ENCODE data around the gene DOCK2.
A peak's percentile ranks its signal among the peaks of the same experiment; 100 is the strongest.
"Not testable (repeated sequence)": the region's sequence is repeated elsewhere in the genome, so short reads cannot be mapped to it uniquely, and the experiment has no call there.

DOCK2 gene

DNA sequence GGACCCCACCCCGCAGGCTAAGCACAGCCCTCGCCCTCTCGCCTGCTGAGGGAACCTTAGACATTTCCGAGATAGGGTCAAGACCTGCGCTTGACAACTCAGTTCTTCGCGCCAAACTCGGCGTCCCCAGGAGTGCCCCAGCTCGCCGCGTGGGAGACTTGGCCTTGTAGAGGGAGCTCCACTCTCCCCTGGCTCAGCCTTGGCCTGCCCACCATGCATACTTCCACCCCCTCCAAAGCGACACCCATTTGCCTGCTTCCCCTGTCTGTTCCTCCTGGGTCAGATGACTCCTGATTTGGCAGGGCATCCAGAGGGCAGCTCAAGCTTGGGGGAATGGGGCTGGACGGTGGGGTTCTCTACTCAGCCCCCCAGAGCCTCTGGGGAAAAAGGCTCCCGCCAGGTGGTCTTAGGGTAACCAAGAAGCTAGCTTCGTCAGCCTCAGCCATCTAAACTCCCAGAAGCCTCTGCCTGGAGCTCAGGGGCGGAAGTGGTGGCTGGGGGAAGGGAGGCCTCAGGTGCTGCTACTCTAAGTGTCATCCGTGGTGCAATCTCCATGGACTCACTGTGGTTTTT is 560 bp downstream of the DOCK2 start:
- DNase-seq (ENCODE audit: low read depth) = no peak

DNA sequence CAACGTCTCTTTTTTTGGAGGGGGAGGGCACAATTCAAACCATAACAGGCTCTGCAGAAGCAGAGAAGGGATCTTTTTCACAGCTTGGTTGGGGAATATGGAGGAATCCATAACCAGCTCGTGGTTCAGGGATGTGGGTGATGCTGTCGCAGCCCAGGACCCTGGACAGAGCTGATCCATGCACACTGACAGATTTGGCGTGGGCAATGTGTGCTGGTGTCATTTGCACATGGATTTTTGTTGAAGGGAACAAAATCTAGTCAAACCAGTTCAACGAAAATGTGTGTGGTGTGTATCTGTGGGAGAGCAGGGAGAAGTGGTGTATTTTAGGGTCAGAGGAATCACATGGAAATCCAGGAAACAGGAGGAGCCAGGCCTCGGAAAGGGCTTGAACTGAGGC is 4.2 kb downstream of the DOCK2 start:
- peak; percentile 24 for DNase-seq (ENCODE audit: low read depth)

DNA sequence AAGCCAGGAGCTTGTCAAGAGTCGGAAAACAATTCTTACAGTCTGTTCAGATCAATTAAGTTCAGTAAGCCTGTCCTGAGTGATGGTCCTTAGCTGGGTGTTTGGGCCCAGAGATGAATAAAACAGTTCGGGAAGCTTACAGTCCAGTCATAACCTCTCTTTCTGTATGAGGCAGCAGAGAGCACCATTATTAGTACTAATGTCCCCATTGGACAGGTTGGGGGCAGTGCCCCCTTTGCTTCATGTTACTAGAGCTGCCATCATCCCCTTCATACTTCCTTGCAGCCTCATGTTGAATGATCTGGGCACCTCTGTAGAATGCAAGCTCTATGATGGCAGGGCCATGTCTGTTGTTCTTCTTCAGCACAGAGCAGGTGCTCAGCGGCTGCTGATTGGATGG is 9.8 kb downstream of the DOCK2 start:
- DNase-seq (ENCODE audit: low read depth) = no peak

DNA sequence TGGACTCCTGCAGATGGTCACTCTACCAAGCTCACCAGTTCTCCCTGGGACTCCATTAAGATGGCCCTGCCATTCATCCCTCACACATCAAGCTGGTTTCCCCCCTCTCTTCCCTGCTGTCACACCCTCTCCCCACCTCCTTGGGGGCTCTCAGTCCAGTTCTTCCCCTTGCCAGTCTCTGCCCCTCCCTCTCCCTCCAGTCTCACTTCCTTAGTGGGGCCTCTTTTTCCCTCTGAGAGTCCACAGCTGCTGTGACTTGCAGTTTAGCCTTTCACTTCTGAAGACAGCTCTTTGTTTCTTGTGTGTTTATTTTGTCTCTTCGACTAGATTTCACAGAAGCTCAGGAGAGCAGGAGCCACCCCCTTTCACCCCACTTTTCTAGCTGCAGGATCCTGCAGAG is 10.5 kb downstream of the DOCK2 start:
- DNase-seq (ENCODE audit: low read depth) = no peak

DNA sequence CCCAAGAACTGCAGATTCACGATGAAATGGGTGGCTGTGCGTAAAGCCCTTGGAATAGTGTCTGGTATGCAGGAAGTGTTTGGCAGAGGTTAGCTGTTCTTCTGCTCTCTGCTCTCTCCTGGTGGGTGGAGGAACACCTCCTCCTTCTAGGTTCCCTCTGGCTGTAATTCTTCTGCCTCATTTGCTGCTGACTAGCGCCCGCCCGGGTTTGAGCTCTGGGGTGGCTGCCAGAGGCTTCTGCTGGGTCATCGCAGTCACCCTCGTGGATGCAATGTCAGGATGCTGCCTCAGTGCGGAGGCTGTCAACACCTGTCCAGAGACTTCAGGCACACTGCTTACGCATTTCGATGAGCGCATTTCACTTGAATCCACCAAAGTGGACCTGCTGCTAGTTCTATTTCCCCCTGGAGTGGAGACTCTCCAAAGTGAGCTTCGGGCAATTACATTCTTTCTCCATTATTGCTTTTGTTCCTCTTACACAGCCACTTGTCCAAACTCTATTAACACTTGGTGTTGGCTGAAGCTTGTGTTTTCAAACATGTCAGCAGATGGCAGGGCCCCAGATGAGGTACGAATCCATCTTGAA is 11.7 kb downstream of the DOCK2 start:
- DNase-seq (ENCODE audit: low read depth) = no peak

DNA sequence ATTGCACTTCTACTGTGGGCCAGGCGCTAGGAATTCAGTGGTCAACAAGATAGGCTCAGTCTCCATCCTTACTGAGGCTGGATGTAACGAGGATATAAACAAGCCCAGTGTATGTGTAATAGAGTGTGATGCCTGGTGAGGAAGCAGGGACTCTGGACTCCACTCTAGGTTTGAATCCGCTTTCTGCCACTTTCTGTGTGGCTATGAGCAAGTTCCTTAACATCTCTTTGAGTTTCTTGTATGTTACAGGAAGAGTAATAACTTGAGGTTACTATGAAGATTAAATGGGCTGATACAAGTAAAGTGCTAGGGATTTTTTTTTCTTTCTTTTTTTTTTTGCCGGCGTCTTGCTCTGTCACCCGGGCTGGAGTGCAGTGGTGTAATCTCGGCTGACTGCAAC is 12.4 kb downstream of the DOCK2 start:
- no peak for DNase-seq (ENCODE audit: low read depth)

DNA sequence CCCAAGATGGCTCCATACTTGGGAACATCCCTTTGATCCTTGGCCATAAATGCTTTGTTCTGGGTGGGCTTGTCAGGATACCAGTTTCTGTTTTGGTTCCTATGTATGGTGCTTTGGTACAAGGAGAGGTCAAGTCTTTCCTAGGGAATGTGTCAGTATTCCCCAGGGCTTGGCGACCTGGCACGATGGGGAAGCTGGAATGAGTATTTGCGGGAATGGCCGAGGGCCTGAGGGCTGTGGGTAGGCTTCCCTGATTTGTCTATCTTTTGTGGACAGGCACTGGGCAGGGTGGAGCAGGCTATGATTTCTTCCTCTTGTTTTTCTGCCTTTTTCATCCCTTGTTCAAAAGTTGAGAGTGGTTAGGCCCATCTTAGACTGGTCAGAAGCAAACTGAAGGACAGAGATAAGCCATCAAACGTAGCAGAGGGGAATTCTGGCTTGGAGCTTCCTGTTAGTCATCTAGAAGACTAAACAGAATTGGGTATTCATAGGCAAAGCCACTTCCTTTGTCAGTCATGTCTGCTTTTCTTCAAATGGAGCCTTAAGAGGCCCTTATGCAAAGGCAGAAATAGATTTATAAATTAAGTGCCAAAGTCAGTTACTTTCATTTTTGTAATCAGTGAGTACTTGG is 13.7 kb downstream of the DOCK2 start:
- no peak for DNase-seq (ENCODE audit: low read depth)

DNA sequence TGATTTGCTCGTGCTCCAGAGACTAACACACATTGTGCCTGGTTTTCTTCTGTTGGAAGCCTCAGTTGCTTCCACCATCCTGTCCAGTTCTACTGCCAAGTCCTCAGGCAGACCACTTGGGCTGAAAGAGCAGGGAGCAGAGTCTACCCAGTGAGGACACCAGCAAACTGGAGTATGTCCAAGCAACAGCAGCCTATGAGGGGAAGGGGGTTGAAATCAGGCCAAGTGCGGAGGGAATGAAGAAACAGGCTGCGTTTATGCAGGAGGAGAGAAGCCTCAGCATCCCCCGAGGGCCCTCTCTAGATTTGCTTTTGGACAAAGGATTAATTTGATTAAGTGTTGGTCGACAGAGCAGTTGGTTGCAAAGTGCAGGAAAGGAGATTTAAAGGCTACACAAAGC is 14.5 kb downstream of the DOCK2 start:
- DNase-seq (ENCODE audit: low read depth) = no peak

DNA sequence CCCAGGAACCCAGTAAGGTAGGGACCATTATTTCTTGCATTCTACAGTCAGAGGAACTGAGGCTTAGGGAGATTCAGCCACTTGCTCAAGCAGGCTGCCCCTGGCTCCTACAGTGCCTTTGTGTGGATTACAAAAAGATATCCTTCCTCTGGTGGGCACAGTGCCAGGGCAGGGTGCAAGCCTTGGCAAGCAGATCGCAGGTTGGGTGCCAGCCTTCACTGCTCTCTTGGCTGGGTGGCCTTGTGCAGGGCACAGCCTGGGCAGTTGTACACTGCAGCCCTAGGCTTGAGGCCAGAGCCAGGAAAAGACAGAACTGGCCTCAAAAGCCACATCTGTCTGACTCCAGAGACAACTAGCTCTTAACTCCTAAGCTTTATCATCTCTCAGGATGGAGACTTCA is 15.0 kb downstream of the DOCK2 start:
- no peak for DNase-seq (ENCODE audit: low read depth)

DNA sequence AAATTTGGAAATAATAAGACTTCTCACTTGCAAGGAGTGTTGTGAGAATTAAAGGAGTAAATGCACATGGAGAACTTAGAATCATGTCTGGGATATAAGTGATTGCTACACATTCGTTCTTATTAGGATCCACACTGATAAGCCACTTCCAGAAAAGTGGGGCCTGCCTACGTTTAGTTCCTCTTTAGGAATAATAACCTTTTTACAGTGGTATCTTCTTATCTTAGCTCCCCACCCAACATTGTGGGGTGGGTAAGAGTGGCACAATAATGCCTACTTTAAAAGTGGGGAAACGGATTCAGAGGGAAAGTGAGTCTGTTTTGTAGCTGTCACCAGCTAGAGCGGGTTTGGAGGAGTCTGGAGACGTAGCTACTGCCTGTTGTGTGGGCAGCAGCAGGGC is 16.0 kb downstream of the DOCK2 start:
- DNase-seq (ENCODE audit: low read depth) = no peak

DNA sequence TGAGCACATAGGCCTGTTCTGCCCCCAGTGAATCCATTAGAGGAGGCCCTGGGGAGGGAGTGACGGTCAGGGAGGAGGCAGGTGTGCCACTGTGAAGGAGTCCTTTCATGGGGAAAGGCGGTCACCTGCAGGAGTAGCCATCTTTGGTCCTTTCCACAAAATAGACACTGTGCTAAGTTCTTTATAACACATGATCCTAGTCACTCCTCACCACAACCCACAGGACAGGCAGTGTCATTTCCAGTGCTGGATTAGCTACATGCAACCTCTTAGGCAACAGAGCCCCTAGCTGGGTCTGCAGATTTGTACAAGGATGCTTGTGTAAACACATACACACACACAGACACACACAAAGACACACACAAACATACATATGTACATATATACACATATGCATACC is 18.3 kb downstream of the DOCK2 start:
- DNase-seq (ENCODE audit: low read depth) = no peak

DNA sequence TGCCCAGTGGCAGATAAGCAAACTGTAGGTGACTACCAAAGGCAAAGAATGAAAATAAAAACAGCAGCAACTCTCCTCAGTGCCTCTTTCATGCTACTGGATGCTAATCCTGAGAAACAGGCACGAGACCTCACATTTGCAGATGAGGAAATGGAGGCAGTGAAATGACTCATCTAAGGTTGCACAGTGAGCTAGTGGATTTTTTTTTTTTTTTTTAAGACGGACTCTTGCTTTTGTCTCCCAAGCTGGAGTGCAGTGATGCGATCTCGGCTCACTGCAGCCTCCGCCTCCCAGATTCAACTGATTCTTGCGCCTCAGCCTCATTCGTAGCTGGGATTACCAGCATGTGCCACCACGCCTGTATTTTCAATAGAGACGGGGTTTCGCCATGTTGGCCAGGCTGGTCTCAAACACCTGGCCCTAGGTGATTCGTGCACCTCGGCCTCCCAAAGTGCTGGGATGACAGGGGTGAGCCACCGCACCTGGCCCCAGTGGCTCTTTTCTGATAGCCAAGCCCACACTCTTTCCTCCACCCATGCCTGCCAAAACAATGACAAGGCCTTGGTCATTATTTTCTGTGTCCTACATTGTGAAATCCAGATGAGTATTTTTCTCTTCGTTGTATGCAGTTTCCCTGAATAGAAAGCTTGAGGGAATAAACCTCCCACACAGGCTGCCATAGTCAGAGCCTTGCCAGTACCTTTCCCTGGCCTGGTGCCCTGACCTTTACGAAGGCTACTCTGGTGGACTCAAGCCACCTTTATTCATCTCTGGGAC is 19.2 kb downstream of the DOCK2 start:
- no peak for DNase-seq (ENCODE audit: low read depth)

DNA sequence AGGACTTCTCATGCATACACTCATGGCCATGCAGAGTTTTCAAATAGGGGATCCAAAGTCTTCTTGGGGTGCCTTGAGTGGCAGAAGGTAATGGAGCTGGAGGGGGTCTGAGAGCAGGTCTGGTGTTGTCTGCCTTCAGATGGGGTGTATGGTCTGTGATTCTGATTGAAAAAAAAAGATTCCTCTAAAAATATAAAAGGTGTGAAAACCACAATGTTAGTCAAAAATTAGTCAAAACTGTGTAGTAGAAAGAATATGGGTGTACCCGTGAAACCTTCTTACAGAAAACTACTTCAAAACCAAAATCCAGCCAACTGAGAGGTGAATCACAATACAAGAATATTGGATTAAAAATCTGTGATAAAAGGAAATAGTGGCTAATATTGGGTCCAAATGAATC is 20.1 kb downstream of the DOCK2 start:
- no peak for DNase-seq (ENCODE audit: low read depth)

DNA sequence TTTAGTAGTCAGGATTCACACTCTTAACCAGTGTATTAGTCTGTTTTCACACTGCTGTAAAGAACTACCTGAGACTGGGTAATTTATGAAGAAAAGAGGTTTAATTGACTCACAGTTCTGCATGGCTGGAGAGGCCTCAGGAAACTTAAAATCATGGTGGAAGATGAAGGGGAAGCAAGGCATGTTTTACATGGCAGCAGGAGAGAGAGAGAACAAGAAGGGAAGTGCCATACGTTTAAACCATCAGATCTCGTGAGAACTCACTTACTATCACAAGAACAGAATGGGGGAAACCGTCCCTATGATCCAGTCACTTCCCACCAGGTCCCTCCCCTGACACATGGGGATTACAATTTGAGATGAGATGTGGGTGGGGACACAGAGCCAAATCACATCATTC is 25.4 kb downstream of the DOCK2 start:
- not testable (repeated sequence) for DNase-seq (ENCODE audit: low read depth)

DNA sequence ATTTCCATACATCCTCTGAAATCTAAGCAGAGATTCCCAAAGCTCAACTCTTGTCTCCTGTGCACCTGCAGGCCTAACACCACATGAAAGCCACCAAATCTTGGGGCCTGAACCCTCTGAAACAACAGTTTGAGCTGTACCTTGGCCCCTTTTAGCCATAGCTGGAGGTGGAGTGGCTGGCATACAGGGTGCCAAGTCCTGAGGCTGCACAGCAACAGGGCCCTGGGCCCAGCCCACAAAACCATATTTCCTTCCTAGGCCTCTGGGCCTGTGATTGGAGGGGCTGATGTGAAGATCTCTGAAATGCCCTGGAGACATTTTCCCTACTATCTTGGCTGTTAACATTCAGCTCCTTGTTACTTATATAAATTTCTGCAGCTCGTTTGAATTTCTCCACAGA is 26.5 kb downstream of the DOCK2 start:
- DNase-seq (ENCODE audit: low read depth) = no peak

DNA sequence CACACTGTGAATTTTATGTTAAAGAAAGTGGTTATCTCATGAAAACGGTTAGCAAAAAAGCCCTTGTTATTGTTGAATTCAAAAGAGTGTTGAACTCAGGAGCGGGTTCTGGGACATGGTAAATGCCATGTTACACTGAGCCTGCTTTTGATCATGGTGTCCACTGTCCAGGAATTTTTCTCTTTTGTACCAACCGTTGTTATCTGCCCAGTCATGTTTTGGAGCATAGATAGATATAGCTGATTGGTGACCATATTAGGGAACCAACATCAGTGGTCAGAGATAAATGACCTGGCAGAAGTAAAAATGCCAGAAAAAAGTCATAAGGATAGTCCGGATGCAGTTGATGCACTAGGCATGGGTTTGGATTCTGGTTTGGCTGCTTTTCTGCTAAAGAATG is 29.3 kb downstream of the DOCK2 start:
- no peak for DNase-seq (ENCODE audit: low read depth)

DNA sequence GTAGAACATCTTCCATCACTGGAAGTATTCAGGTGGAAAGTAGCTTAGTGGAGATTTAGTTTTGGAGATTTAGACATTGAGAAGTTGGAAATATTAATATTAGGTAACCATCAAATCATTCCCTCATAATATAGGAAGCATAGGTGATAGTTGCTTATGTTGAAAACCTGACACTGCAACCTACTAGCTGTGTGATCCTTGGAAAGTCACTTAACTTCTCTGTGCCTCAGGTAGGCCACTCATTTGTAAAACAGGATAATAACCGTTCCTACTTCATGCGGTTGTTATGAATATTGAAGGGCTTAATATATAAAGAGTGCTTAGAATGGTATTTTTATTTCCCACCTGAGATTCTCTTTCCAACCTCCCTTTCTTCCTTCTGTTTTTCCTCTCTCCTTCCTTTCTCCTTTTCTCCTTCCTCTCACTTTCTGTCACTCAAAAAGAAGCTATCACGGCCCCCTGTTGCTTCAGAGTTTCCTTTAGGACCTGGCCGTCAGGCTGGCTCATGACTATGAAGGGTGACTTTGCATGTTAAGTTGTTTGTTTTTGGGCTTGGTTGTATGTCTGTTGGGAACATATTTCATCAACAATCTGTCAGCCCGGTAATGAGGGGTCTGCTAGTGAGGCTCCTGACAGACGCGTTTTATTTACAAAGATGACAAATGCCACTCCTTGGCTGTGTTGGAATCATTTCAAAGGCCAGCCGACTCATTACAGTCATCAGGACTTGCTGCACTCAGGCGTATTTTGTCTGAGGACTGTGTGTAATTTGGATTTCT is 31.0 kb downstream of the DOCK2 start:
- peak; percentile 9 for DNase-seq (ENCODE audit: low read depth)

DNA sequence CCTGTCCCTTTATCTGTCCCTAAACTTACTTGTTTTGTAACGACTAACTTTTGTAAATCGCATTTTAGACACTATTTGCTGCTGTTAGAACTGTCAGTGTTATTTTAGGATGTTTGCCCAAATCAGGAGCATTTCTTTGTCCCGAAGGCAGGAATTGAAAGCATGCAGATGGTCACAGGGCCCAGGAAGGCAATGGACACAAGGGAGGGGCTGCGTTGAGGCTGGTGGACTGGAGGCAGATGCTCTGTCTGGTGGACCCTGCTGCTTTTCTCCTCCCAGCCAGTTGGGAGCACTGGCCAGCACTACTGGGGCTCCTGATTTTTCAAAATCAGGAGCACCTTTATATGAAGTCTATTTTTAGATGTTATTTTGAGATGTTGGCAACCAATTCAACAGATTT is 31.7 kb downstream of the DOCK2 start:
- DNase-seq (ENCODE audit: low read depth) = peak; percentile 12

DNA sequence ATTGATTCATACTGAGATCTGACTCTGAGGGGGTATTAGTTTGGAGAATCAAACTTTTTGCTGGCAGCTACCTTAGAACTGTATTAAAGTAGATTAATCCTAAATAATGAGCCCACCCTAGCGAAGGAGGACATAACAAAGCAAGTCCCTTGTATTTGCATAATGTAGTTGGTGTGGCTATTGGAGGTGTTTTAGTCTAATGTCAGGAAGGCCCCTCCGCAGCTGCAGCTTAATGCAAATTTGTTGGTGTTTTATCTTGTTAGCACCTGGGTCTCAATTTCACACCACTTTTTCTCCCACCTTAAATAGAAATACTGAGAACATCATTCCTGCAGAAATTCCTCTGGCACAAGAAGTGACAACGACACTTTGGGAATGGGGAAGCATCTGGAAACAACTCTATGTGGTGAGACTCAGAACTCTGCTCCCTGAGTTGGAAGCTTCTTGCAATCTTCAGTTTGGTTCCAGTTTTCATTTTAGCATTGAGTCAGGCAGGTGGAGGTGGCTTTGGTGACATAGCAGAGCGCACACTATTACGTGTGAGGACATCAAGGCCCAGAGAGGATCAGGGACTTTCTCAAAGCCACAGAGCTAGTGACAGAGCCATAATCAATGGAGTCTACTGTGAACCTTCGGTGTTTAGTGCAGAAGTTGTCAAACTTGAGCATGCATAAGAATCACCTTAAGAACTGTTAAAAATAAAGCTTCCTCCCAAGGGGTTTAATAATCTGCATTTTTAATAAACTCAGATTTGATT is 33.9 kb downstream of the DOCK2 start:
- DNase-seq (ENCODE audit: low read depth) = no peak

DNA sequence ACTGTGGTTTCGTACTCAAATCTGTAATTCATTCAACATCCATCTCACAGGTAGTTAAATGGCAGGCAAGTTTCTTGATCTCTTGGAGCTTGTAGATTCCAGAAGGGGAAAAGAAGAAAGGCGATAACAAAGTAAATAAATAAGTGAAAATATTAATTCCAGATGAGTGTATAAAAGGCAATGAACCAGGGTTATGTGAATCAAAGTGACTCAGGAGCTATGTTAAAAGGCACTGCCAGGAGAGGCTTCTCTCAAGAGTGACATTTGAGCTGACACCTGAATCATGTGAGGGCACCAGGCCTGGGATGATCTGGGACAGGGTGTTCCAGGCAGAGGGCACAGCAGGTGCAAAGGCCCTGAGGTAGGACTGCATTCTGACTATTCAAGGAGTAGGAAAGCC is 45.0 kb downstream of the DOCK2 start:
- DNase-seq (ENCODE audit: low read depth) = no peak

DNA sequence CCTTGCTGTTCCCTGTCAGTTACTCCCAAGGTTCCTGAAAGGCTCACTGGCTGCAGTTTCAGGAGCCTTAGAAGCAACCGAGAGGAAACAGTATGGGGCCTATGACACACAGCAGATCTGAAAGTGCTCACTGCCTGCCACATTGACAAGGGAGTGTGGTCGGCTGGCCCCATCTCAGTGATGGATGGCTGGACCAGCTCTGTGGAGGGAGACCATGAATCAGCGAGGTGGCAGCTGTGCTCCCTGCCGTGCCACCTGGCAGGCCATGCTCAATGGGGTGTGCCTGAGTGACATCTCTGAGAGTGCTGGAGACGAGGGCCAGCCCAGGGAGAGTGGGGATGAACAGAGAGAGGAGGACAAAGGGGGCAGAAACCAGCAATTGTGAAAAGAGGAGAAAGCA is 49.1 kb downstream of the DOCK2 start:
- DNase-seq (ENCODE audit: low read depth) = no peak

DNA sequence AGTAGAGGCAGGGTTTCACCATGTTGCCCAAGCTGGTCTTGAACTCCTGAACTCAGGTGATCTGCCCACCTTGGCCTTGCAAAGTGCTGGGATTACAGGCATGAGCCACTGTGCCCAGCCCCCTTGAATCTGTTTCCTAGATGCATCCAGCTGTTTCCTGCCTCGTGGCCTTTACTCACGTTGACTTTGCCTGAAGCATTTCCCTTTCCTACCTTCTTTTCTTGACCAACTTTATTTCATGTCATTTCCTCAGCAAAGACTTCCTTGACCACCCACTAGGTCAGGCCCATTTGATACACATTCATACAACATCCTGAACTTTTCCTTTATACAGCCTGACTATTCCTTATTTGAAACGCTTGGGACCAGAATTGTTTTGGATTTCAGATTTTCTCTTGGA is 51.0 kb downstream of the DOCK2 start:
- no peak for DNase-seq (ENCODE audit: low read depth)

Data from GM04504 (cell line).